ENCODE results near the gene WASHC3.
"Not testable (repeated sequence)": the region's sequence is repeated elsewhere in the genome, so short reads cannot be mapped to it uniquely, and the experiment has no call there.

The WASHC3 gene

GRCh38 chr12:102061560-102062418, at the start of gene WASHC3:
Gene WASHC3, minus strand, starts transcription at chr12:102061991. Its CDS starts 29 bp downstream, at chr12:102061962.
- peak; percentile 92 for DNase-seq

GRCh38 chr12:102110782-102111181, 49.0 kb upstream of the WASHC3 start:
- no peak for DNase-seq

- DNase-seq = no peak
These were observed 46.2 kb upstream of the WASHC3 start for GRCh38 chr12:102107970-102108369.

GRCh38 chr12:102106905-102107304, 45.1 kb upstream of the WASHC3 start:
- no peak for DNase-seq

- DNase-seq = no peak
These were observed 35.1 kb upstream of the WASHC3 start for GRCh38 chr12:102096855-102097254.

- no peak for DNase-seq
These were observed 34.0 kb upstream of the WASHC3 start for GRCh38 chr12:102095677-102096263.

- no peak for DNase-seq
These were observed 31.5 kb upstream of the WASHC3 start for GRCh38 chr12:102093319-102093718.

GRCh38 chr12:102089228-102089835, 27.5 kb upstream of the WASHC3 start:
- DNase-seq = not testable (repeated sequence)

- DNase-seq = no peak
These were observed 19.1 kb upstream of the WASHC3 start for GRCh38 chr12:102080842-102081241.

GRCh38 chr12:102072092-102072491, 10.3 kb upstream of the WASHC3 start:
- DNase-seq = not testable (repeated sequence)

- DNase-seq = no peak
These were observed 7.9 kb upstream of the WASHC3 start for GRCh38 chr12:102069707-102070106.

- no peak for DNase-seq
These were observed 5.9 kb upstream of the WASHC3 start for GRCh38 chr12:102067574-102068258.

- no peak for DNase-seq
These were observed 2.7 kb upstream of the WASHC3 start for GRCh38 chr12:102064476-102064875.

- DNase-seq = no peak
These were observed 1.3 kb upstream of the WASHC3 start for GRCh38 chr12:102063069-102063468.

GRCh38 chr12:102062419-102062806, 622 bp upstream of the WASHC3 start:
- DNase-seq = no peak

- no peak for DNase-seq
These were observed 663 bp downstream of the WASHC3 start for GRCh38 chr12:102061096-102061559.

GRCh38 chr12:102059343-102059742, 2.4 kb downstream of the WASHC3 start:
- DNase-seq = no peak

GRCh38 chr12:102054345-102054744, 7.4 kb downstream of the WASHC3 start:
- no peak for DNase-seq

- DNase-seq = no peak
These were observed 8.8 kb downstream of the WASHC3 start for GRCh38 chr12:102053062-102053349.

GRCh38 chr12:102052192-102053061, 9.4 kb downstream of the WASHC3 start:
- DNase-seq = no peak

GRCh38 chr12:102051431-102051965, 10.3 kb downstream of the WASHC3 start:
- no peak for DNase-seq
